ENCODE results near the gene ACMSD. TPM values are rescaled to one million over a fixed set of nuclear protein-coding genes. Genes with fewer than 3 reads are reported as not detected.
"Not testable (repeated sequence)": the region's sequence is repeated elsewhere in the genome, so short reads cannot be mapped to it uniquely, and the experiment has no call there.

ACMSD gene
- total RNA-seq, 1 donor from 2014 or later: not detected

DNA sequence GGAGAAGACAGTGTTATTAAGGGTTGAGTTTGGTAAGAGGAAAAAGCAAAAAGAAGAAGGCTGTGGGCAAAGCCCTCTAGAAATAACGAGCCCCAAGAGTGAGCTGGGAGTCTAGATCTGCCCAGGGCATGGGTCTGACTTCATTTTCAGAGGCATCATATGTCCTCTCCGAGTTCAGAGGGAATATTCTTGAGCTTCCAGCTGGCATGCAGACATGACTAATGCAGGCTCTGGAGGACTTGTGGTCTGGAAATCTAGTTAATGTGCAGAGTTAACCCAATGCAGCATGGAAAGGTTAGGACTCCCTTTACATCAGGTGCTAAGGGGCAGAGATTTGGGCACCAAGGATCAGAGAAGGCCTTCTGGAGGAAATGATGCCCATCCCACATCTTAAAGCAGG, 7.3 kb downstream of the ACMSD start:
- TF ChIP-seq, protein P1, sequence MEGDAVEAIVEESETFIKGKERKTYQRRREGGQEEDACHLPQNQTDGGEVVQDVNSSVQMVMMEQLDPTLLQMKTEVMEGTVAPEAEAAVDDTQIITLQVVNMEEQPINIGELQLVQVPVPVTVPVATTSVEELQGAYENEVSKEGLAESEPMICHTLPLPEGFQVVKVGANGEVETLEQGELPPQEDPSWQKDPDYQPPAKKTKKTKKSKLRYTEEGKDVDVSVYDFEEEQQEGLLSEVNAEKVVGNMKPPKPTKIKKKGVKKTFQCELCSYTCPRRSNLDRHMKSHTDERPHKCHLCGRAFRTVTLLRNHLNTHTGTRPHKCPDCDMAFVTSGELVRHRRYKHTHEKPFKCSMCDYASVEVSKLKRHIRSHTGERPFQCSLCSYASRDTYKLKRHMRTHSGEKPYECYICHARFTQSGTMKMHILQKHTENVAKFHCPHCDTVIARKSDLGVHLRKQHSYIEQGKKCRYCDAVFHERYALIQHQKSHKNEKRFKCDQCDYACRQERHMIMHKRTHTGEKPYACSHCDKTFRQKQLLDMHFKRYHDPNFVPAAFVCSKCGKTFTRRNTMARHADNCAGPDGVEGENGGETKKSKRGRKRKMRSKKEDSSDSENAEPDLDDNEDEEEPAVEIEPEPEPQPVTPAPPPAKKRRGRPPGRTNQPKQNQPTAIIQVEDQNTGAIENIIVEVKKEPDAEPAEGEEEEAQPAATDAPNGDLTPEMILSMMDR (IDR thresholded peaks at IDR 0.05; ENCODE audit: partially characterized antibody, unreplicated experiment): no peak
- Mint-ChIP-seq H3K4me1 (ENCODE audit: low read depth, unreplicated experiment) (no peaks in the 10 kb centered on the region), H3K4me3 (ENCODE audit: unreplicated experiment) (no peak overlapping the region), H3K27me3 (ENCODE audit: unreplicated experiment) (no peaks in the 10 kb centered on the region), H3K9me3 (ENCODE audit: unreplicated experiment) (peaks cover 2% of the 10 kb centered on the region), H3K36me3 (ENCODE audit: unreplicated experiment) (no peaks in the 10 kb centered on the region), H3K27ac (ENCODE audit: unreplicated experiment) (no peak overlapping the region)
- DNase-seq: no peak

DNA sequence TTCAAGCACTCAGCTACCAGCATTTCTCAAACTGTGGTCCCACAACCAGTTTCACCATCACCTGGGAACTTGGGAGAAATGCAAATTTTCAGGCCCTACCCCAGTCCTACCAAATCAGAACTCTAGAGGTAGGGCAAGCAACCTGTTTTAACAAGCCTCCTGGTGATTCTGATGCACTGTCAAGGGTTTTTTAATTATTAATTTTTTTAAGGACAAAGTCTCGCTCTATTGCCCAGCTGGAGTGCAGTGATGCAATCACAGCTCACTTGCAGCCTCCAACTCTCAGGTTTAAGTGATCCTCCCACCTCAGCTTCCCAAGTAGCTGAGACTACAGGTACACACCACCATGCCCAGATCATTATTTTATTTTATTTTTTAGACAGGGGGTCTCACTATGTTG, 7.8 kb downstream of the ACMSD start:
- Mint-ChIP-seq H3K27ac (ENCODE audit: unreplicated experiment) (no peak overlapping the region), H3K9me3 (ENCODE audit: unreplicated experiment) (peaks cover 2% of the 10 kb centered on the region), H3K36me3 (ENCODE audit: unreplicated experiment) (no peaks in the 10 kb centered on the region), H3K4me3 (ENCODE audit: unreplicated experiment) (no peak overlapping the region), H3K27me3 (ENCODE audit: unreplicated experiment) (no peaks in the 10 kb centered on the region), H3K4me1 (ENCODE audit: low read depth, unreplicated experiment) (no peaks in the 10 kb centered on the region)
- DNase-seq: no peak
- TF ChIP-seq, protein P1 (IDR thresholded peaks at IDR 0.05; ENCODE audit: partially characterized antibody, unreplicated experiment): no peak

DNA sequence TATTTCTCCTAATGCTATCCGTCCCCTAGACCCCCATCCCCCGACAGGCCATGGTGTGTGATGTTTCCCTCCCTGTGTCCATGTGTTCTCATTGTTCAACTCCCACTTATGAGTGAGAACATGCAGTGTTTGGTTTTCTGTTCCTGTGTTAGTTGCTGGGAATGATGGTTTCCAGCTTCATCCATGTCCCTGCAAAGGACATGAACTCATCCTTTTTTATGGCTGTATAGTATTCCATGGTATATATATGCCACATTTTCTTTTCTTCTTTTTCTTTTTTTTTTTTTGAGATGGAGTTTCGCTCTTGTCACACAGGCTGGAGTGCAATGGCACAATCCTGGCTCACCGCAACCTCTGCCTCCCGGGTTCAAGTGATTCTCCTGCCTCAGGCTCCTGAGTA, 9.2 kb downstream of the ACMSD start:
- not testable (repeated sequence) for H3K27me3 Mint-ChIP-seq (ENCODE audit: unreplicated experiment); H3K4me1 Mint-ChIP-seq (ENCODE audit: low read depth, unreplicated experiment); DNase-seq; H3K9me3 Mint-ChIP-seq (ENCODE audit: unreplicated experiment); H3K36me3 Mint-ChIP-seq (ENCODE audit: unreplicated experiment); H3K27ac Mint-ChIP-seq (ENCODE audit: unreplicated experiment); H3K4me3 Mint-ChIP-seq (ENCODE audit: unreplicated experiment)

DNA sequence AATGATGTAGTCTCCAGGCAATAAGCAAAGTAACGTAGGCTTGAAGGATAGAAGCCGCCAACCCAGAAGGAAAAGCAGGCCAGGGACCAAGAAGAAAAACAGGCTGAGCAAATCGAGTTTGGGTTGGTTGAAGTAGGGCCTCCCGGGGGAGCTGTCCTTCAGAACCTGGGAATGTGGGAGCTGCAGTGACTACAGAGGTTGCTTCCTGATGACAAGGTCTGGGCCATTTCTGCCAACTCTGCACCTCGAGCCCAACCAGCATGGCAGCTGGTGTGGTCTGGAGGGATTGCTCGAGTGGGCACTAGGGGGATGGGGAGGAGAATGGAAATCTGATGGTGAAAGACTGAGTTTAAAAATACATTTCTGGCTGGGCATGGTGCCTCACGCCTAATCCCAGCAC, 14.1 kb downstream of the ACMSD start:
- Mint-ChIP-seq H3K27me3 (ENCODE audit: unreplicated experiment) (no peaks in the 10 kb centered on the region), H3K9me3 (ENCODE audit: unreplicated experiment) (no peaks in the 10 kb centered on the region), H3K27ac (ENCODE audit: unreplicated experiment) (no peak overlapping the region), H3K36me3 (ENCODE audit: unreplicated experiment) (no peaks in the 10 kb centered on the region), H3K4me1 (ENCODE audit: low read depth, unreplicated experiment) (no peaks in the 10 kb centered on the region), H3K4me3 (ENCODE audit: unreplicated experiment) (no peak overlapping the region)
- TF ChIP-seq, protein P1 (IDR thresholded peaks at IDR 0.05; ENCODE audit: partially characterized antibody, unreplicated experiment): no peak
- no peak for DNase-seq

DNA sequence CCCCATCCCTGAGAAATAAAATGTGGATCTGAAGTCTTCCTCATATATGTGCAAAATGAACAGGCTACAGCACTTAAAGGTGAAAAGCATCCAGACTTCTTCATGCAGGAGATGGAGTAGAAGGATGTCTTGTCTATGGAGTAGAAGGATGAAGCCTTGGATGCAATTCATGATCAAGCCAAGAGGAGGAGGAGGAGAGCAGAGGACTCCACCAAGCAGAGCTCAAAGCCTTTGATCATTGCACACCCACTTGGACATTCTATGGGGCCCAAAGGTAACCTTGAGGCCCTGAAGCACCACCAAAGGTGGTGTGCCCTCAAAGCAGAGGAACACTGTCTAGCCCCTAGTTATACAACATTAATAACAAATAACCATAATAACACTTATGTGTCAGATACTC, 17.3 kb downstream of the ACMSD start:
- Mint-ChIP-seq H3K4me1 (ENCODE audit: low read depth, unreplicated experiment) (no peaks in the 10 kb centered on the region), H3K36me3 (ENCODE audit: unreplicated experiment) (no peaks in the 10 kb centered on the region), H3K4me3 (ENCODE audit: unreplicated experiment) (no peak overlapping the region), H3K9me3 (ENCODE audit: unreplicated experiment) (no peaks in the 10 kb centered on the region), H3K27ac (ENCODE audit: unreplicated experiment) (no peak overlapping the region), H3K27me3 (ENCODE audit: unreplicated experiment) (no peaks in the 10 kb centered on the region)
- TF ChIP-seq, protein P1 (IDR thresholded peaks at IDR 0.05; ENCODE audit: partially characterized antibody, unreplicated experiment): no peak
- no peak for DNase-seq

DNA sequence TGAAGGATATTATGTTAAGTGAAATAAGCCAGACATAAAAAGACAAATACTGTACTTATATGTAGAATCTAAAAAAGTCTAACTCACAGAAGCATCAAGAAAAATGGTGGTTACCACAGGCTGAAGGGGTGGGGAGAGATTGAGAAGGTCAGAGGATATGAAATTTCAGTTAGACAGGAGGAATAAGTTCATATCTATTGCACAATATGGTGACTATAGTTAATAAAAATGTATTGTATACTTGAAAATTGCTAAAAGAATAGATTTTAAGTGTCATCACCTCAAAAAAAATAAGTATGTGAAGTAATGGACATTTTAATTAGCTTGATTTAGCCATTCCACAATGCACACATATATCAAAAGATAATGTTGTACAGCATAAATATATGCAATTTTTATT, 19.8 kb downstream of the ACMSD start:
- H3K36me3 Mint-ChIP-seq (ENCODE audit: unreplicated experiment): no peaks in the 10 kb centered on the region

More for the DNA sequence above, 19.8 kb downstream of the ACMSD start:
- no peak for DNase-seq
- Mint-ChIP-seq H3K9me3 (ENCODE audit: unreplicated experiment) (no peaks in the 10 kb centered on the region), H3K27ac (ENCODE audit: unreplicated experiment) (no peak overlapping the region), H3K4me1 (ENCODE audit: low read depth, unreplicated experiment) (no peaks in the 10 kb centered on the region), H3K27me3 (ENCODE audit: unreplicated experiment) (no peaks in the 10 kb centered on the region), H3K4me3 (ENCODE audit: unreplicated experiment) (no peak overlapping the region)
- TF ChIP-seq, protein P1 (IDR thresholded peaks at IDR 0.05; ENCODE audit: partially characterized antibody, unreplicated experiment): no peak

Measured in glutamatergic neuron (in vitro differentiated cells).